HEK293 (cell line): Measurements from ENCODE around the gene FCN1.

ENCODE experiments used
- CTCF ChIA-PET: fragments of 350-600 bp; formaldehyde crosslinking; extraction: SDS; loops from one replicate; lab custom pipeline; 2021; ENCODE audit warnings: antibody characterized with exemption; lab: Yijun Ruan, JAX
- POLR2A ChIA-PET: fragments of 300-600 bp; formaldehyde crosslinking; extraction: SDS; loops from one replicate; lab custom pipeline; 2020; ENCODE audit warnings: antibody characterized with exemption, inconsistent platforms; lab: Yijun Ruan, JAX
- H3K27ac ChIP-seq: fragments of 200-500 bp; sonication (Bioruptor generic); 2 replicates; pipeline ENCODE4 v1.5.1; 2014; ENCODE audit warnings: low read depth, low read length, control low read depth, inconsistent platforms; ENCODE audit errors: extremely low read depth
- H3K36me3 ChIP-seq, 2 experiments: fragments of 200-500 bp in 1 of 2; sonication (Bioruptor generic) in 1 of 2; 1 replicate in 1 of 2; 2 replicates in 1 of 2; pipeline ENCODE4 v1.5.1; 2014 to 2017; ENCODE audit warnings: inconsistent platforms in 2 of 2, low read length in 2 of 2; ENCODE audit not compliant: control insufficient read depth in 2 of 2, insufficient read depth in 1 of 2
- H3K4me1 ChIP-seq: fragments of 200-500 bp; sonication (Bioruptor generic); 2 replicates; pipeline ENCODE4 v1.5.1; 2014; ENCODE audit warnings: mild to moderate bottlenecking, low read length, inconsistent platforms; ENCODE audit not compliant: control insufficient read depth, insufficient read depth
- H3K4me3 ChIP-seq: 2 replicates; pipeline ENCODE4 v1.5.1; 2011; ENCODE audit warnings: low read depth, mild to moderate bottlenecking, control low read depth, low read length, moderate library complexity
- H3K9me3 ChIP-seq: fragments of 200-500 bp; sonication (Bioruptor generic); 2 replicates; pipeline ENCODE4 v1.5.1; 2014; ENCODE audit warnings: low read depth, low read length, inconsistent platforms; ENCODE audit not compliant: control insufficient read depth, insufficient read depth
- CTCF ChIP-seq: fragments of 450-650 bp; formaldehyde crosslinking; IDR thresholded peaks from 2 replicates; pipeline ENCODE4 v1.5.1; 2016; ENCODE audit warnings: missing biosample characterization, missing genetic modification characterization
- SP3 ChIP-seq: fragments of 450-650 bp; formaldehyde crosslinking; IDR thresholded peaks from 2 replicates; pipeline ENCODE4 v1.5.1; 2016; ENCODE audit warnings: missing biosample characterization, missing genetic modification characterization
- TCF7L2 ChIP-seq: IDR thresholded peaks from 2 replicates; pipeline ENCODE4 v1.6.1; 2011; ENCODE audit warnings: low read depth, mild to moderate bottlenecking, inconsistent platforms, low read length, moderate library complexity, borderline replicate concordance
- ZBTB8A ChIP-seq: fragments of 450-650 bp; formaldehyde crosslinking; IDR thresholded peaks from 2 replicates; pipeline ENCODE4 v1.5.1; 2016; ENCODE audit warnings: missing biosample characterization, missing genetic modification characterization
- ZFP37 ChIP-seq: fragments of 450-650 bp; formaldehyde crosslinking; IDR thresholded peaks from 2 replicates; pipeline ENCODE4 v1.5.1; 2016; ENCODE audit warnings: missing biosample characterization, missing genetic modification characterization
- ZNF16 ChIP-seq: fragments of 450-650 bp; formaldehyde crosslinking; IDR thresholded peaks from 2 replicates; pipeline ENCODE4 v1.5.1; 2016; ENCODE audit warnings: low read depth, missing biosample characterization, missing genetic modification characterization
- ZNF169 ChIP-seq: fragments of 450-650 bp; formaldehyde crosslinking; IDR thresholded peaks from 2 replicates; pipeline ENCODE4 v1.5.1; 2016; ENCODE audit warnings: missing biosample characterization, missing genetic modification characterization
- ZNF18 ChIP-seq: fragments of 450-650 bp; formaldehyde crosslinking; IDR thresholded peaks from 2 replicates; pipeline ENCODE4 v1.5.1; 2016; ENCODE audit warnings: missing biosample characterization, missing genetic modification characterization
- ZNF423 ChIP-seq: fragments of 450-650 bp; formaldehyde crosslinking; IDR thresholded peaks from 2 replicates; pipeline ENCODE4 v1.5.1; 2016; ENCODE audit warnings: missing biosample characterization, missing genetic modification characterization
- ZNF530 ChIP-seq: fragments of 450-650 bp; formaldehyde crosslinking; IDR thresholded peaks from 2 replicates; pipeline ENCODE4 v1.5.1; 2016; ENCODE audit warnings: low read depth, missing biosample characterization, missing genetic modification characterization
- ZNF561 ChIP-seq: fragments of 450-650 bp; IDR thresholded peaks from 2 replicates; pipeline ENCODE4 v1.5.1; 2018; ENCODE audit warnings: missing biosample characterization, missing genetic modification characterization, borderline replicate concordance
- ZNF629 ChIP-seq: fragments of 450-650 bp; formaldehyde crosslinking; IDR thresholded peaks from 2 replicates; pipeline ENCODE4 v1.5.1; 2017; ENCODE audit warnings: missing biosample characterization, missing genetic modification characterization
- ZNF654 ChIP-seq: fragments of 450-650 bp; formaldehyde crosslinking; IDR thresholded peaks from 2 replicates; pipeline ENCODE4 v1.5.1; 2016; ENCODE audit warnings: low read depth, missing biosample characterization, missing genetic modification characterization
- ZNF658 ChIP-seq: fragments of 450-650 bp; formaldehyde crosslinking; IDR thresholded peaks from 2 replicates; pipeline ENCODE4; 2016; ENCODE audit warnings: missing biosample characterization, missing genetic modification characterization
- ZNF830 ChIP-seq: fragments of 450-650 bp; IDR thresholded peaks from 2 replicates; pipeline ENCODE4 v1.5.0; 2018; ENCODE audit warnings: missing biosample characterization, missing genetic modification characterization, low read depth, mild to moderate bottlenecking, moderate library complexity
- TF ChIP-seq, protein P1 (sequence below): fragments of 450-650 bp; IDR thresholded peaks from 2 replicates; pipeline ENCODE4 v1.5.1; 2018; ENCODE audit warnings: missing biosample characterization, missing genetic modification characterization
- TF ChIP-seq, protein P2 (sequence below): fragments of 450-650 bp; formaldehyde crosslinking; IDR thresholded peaks from 2 replicates; pipeline ENCODE4 v1.5.1; 2016; ENCODE audit warnings: missing biosample characterization, missing genetic modification characterization
- TF ChIP-seq, protein P3 (sequence below): fragments of 450-650 bp; formaldehyde crosslinking; IDR thresholded peaks from 2 replicates; pipeline ENCODE4 v1.5.1; 2016; ENCODE audit warnings: missing biosample characterization, missing genetic modification characterization
- TF ChIP-seq, protein P4 (sequence below): fragments of 450-650 bp; formaldehyde crosslinking; IDR thresholded peaks from 2 replicates; pipeline ENCODE4 v1.5.1; 2017; ENCODE audit warnings: missing biosample characterization, missing genetic modification characterization
- TF ChIP-seq, protein P5 (sequence below): fragments of 450-650 bp; formaldehyde crosslinking; IDR thresholded peaks from 2 replicates; pipeline ENCODE4 v1.5.1; 2017; ENCODE audit warnings: missing biosample characterization, mild to moderate bottlenecking, missing genetic modification characterization, moderate library complexity

FCN1 gene

DNA sequence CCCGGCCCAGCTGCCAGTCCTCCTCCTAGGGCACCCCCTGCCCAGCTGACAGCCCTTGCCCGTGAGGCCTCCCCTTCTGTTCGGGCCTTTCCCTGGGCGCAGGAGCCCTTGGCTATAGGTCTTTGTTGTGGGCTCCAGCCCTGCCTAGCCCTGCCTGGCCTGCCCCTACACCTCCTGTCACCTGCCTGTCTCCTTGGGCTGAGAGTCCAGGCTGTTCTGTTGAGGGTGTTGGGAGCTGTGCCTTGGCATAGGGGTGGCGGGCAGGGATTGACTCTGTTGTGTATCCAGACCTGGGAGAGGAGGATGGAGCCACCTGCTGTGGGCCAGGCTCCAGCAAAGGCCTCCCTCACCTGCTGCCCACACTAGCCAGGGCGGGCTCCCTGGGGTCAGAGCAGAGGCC, 25.5 kb downstream of the FCN1 start:
- Histone ChIP-seq H3K27ac (no peak overlapping the region), H3K4me3 (no peak overlapping the region), H3K9me3 (no peaks in the 10 kb centered on the region), H3K4me1 (peaks cover 16% of the 10 kb centered on the region), H3K36me3 (no peaks in the 10 kb centered on the region)
- ChIA-PET POLR2A (no interaction called here), CTCF (interaction anchor here (0.7 kb wide), 1 partner anchor 479 kb away, joined by 3 read pairs; no protein-coding TSS in a partner anchor)
- TF ChIP-seq, protein P1, sequence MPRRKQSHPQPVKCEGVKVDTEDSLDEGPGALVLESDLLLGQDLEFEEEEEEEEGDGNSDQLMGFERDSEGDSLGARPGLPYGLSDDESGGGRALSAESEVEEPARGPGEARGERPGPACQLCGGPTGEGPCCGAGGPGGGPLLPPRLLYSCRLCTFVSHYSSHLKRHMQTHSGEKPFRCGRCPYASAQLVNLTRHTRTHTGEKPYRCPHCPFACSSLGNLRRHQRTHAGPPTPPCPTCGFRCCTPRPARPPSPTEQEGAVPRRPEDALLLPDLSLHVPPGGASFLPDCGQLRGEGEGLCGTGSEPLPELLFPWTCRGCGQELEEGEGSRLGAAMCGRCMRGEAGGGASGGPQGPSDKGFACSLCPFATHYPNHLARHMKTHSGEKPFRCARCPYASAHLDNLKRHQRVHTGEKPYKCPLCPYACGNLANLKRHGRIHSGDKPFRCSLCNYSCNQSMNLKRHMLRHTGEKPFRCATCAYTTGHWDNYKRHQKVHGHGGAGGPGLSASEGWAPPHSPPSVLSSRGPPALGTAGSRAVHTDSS: no peak
- TF ChIP-seq ZNF423 (no peak), ZFP37 (tag by site-specific recombination) (no peak), ZBTB8A (tag by site-specific recombination) (no peak), SP3 (tag by site-specific recombination) (no peak), ZNF561 (no peak), TCF7L2 (no peak), ZNF16 (no peak), CTCF (tag by site-specific recombination) (no peak), ZNF830 (tag by site-specific recombination) (no peak), ZNF629 (tag by site-specific recombination) (no peak), ZNF654 (no peak), ZNF530 (tag by site-specific recombination) (no peak), ZNF658 (tag by site-specific recombination) (no peak), ZNF18 (tag by site-specific recombination) (no peak)
- TF ChIP-seq, protein P2, sequence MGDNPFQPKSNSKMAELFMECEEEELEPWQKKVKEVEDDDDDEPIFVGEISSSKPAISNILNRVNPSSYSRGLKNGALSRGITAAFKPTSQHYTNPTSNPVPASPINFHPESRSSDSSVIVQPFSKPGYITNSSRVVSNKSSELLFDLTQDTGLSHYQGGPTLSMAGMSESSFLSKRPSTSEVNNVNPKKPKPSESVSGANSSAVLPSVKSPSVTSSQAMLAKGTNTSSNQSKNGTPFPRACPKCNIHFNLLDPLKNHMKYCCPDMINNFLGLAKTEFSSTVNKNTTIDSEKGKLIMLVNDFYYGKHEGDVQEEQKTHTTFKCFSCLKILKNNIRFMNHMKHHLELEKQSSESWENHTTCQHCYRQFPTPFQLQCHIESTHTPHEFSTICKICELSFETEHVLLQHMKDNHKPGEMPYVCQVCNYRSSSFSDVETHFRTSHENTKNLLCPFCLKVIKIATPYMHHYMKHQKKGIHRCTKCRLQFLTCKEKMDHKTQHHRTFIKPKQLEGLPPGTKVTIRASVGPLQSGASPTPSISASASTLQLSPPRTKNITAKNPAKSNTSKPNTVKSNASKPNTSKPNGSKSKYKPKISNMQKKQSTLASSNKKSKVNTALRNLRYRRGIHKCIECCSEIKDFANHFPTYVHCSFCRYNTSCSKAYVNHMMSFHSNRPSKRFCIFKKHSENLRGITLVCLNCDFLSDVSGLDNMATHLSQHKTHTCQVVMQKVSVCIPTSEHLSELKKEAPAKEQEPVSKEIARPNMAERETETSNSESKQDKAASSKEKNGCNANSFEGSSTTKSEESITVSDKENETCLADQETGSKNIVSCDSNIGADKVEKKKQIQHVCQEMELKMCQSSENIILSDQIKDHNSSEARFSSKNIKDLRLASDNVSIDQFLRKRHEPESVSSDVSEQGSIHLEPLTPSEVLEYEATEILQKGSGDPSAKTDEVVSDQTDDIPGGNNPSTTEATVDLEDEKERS (tag by site-specific recombination): no peak
- TF ChIP-seq, protein P3, sequence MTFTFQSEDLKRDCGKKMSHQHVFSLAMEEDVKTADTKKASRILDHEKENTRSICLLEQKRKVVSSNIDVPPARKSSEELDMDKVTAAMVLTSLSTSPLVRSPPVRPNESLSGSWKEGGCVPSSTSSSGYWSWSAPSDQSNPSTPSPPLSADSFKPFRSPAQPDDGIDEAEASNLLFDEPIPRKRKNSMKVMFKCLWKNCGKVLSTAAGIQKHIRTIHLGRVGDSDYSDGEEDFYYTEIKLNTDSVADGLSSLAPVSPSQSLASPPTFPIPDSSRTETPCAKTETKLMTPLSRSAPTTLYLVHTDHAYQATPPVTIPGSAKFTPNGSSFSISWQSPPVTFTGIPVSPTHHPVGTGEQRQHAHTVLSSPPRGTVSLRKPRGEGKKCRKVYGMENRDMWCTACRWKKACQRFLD: no peak

GRCh38 chr9:134891713-134892112, 26.0 kb downstream of the FCN1 start:
- CTCF ChIA-PET: interaction anchor here (0.7 kb wide), 1 partner anchor 479 kb away, joined by 3 read pairs; no protein-coding TSS in a partner anchor
- H3K4me1 ChIP-seq: peaks cover 12% of the 10 kb centered on the region

More at GRCh38 chr9:134891713-134892112, 26.0 kb downstream of the FCN1 start:
- no peak overlapping the region for H3K4me3 ChIP-seq
- no peak overlapping the region for H3K27ac ChIP-seq
- H3K36me3 ChIP-seq: no peaks in the 10 kb centered on the region
- TF ChIP-seq, protein P4, sequence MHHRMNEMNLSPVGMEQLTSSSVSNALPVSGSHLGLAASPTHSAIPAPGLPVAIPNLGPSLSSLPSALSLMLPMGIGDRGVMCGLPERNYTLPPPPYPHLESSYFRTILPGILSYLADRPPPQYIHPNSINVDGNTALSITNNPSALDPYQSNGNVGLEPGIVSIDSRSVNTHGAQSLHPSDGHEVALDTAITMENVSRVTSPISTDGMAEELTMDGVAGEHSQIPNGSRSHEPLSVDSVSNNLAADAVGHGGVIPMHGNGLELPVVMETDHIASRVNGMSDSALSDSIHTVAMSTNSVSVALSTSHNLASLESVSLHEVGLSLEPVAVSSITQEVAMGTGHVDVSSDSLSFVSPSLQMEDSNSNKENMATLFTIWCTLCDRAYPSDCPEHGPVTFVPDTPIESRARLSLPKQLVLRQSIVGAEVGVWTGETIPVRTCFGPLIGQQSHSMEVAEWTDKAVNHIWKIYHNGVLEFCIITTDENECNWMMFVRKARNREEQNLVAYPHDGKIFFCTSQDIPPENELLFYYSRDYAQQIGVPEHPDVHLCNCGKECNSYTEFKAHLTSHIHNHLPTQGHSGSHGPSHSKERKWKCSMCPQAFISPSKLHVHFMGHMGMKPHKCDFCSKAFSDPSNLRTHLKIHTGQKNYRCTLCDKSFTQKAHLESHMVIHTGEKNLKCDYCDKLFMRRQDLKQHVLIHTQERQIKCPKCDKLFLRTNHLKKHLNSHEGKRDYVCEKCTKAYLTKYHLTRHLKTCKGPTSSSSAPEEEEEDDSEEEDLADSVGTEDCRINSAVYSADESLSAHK (tag by site-specific recombination): no peak
- no peak for TF ChIP-seq ZNF169 (tag by site-specific recombination)
- TF ChIP-seq, protein P5, sequence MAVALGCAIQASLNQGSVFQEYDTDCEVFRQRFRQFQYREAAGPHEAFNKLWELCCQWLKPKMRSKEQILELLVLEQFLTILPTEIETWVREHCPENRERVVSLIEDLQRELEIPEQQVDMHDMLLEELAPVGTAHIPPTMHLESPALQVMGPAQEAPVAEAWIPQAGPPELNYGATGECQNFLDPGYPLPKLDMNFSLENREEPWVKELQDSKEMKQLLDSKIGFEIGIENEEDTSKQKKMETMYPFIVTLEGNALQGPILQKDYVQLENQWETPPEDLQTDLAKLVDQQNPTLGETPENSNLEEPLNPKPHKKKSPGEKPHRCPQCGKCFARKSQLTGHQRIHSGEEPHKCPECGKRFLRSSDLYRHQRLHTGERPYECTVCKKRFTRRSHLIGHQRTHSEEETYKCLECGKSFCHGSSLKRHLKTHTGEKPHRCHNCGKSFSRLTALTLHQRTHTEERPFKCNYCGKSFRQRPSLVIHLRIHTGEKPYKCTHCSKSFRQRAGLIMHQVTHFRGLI: no peak
- POLR2A ChIA-PET: no interaction called here
- no peaks in the 10 kb centered on the region for H3K9me3 ChIP-seq
